Endodermal cell (in vitro differentiated cells): ENCODE results near the gene APOL4. TPM values are rescaled to one million over a fixed set of nuclear protein-coding genes. Genes with fewer than 3 reads are reported as not detected.

ENCODE experiments used
- DNase-seq: peaks from one replicate; pipeline ENCODE4 v3.0.0-alpha.2; 2017
- H3K27ac ChIP-seq: 2 replicates; pipeline ENCODE4 v1.5.1; 2013; ENCODE audit warnings: mild to moderate bottlenecking, low read depth, low read length, moderate library complexity
- H3K27me3 ChIP-seq: 2 replicates; pipeline ENCODE4 v1.6.1; 2013; ENCODE audit warnings: mild to moderate bottlenecking, low read length, moderate library complexity; ENCODE audit not compliant: insufficient read depth, control insufficient read depth, poor library complexity, severe bottlenecking
- H3K36me3 ChIP-seq: 2 replicates; pipeline ENCODE4 v1.7.0; 2013; ENCODE audit warnings: mild to moderate bottlenecking, low read length, moderate library complexity; ENCODE audit not compliant: control insufficient read depth, insufficient read depth
- H3K4me1 ChIP-seq: one replicate; pipeline ENCODE4 v1.7.0; 2013; ENCODE audit warnings: low read length; ENCODE audit not compliant: control insufficient read depth, insufficient read depth
- H3K4me3 ChIP-seq: 2 replicates; pipeline ENCODE4 v1.5.1; 2013; ENCODE audit warnings: mild to moderate bottlenecking, low read length, moderate library complexity
- H3K9ac ChIP-seq: 2 replicates; pipeline ENCODE4 v1.6.1; 2013; ENCODE audit warnings: mild to moderate bottlenecking, low read length, moderate library complexity; ENCODE audit not compliant: poor library complexity, severe bottlenecking; ENCODE audit errors: extremely low read depth
- H3K9me3 ChIP-seq: 2 replicates; pipeline ENCODE4 v1.6.1; 2013; ENCODE audit warnings: mild to moderate bottlenecking, low read length, moderate library complexity; ENCODE audit not compliant: control insufficient read depth
- H3K27ac Mint-ChIP-seq: 2 replicates; pipeline ENCODE4 v1.8.0; 2020; ENCODE audit warnings: mixed read lengths
- H3K27me3 Mint-ChIP-seq: 2 replicates; pipeline ENCODE4 v1.8.0; 2021; ENCODE audit warnings: mild to moderate bottlenecking, mixed read lengths; ENCODE audit not compliant: insufficient read depth
- H3K36me3 Mint-ChIP-seq: 2 replicates; pipeline ENCODE4 v1.8.0; 2020; ENCODE audit warnings: low read depth, mixed read lengths
- H3K4me1 Mint-ChIP-seq: 2 replicates; pipeline ENCODE4 v1.8.0; 2020; ENCODE audit warnings: mixed read lengths
- H3K4me3 Mint-ChIP-seq: 2 replicates; pipeline ENCODE4 v1.8.0; 2020; ENCODE audit warnings: mild to moderate bottlenecking, moderate library complexity, mixed read lengths
- H3K9me3 Mint-ChIP-seq: 2 replicates; pipeline ENCODE4 v1.8.0; 2020; ENCODE audit warnings: mild to moderate bottlenecking, mixed read lengths
- WGBS, 2 experiments: methylation state at CpG; one replicate each; pipeline versions ENCODE4 v1.1.5 to v1.1.7; 2013; ENCODE audit warnings: missing lambda C conversion rate in 2 of 2, mixed read lengths in 1 of 2; ENCODE audit not compliant: insufficient coverage in 1 of 2, insufficient read length in 1 of 2; 5-methylcytosine and 5-hydroxymethylcytosine counted together
- total RNA-seq, 2 donors: library from RNA; stranded (reverse); fragmentation: NEBNext Ultra II Directional in 1 of 2; extraction: Animal tissue kit (Norgen Biotek cat#: 25700) in 1 of 2; gene quantifications; 2 replicates in 1 of 2; 3 replicates in 1 of 2; pipeline ENCODE4 v1.2.1, GENCODE V29; 2021
- TF ChIP-seq, protein P1 (sequence below): fragments of 200-600 bp; sonication (generic); conservative IDR thresholded peaks from 2 replicates; pipeline ENCODE4 v1.5.0; 2021; ENCODE audit warnings: antibody characterized with exemption, mild to moderate bottlenecking

APOL4 gene
- total RNA-seq, 2 donors from 2014 or later = not detected

- Mint-ChIP-seq H3K4me3 (no peak overlapping the region), H3K36me3 (peaks cover 6% of the 10 kb centered on the region), H3K9me3 (peaks cover 20% of the 10 kb centered on the region), H3K27me3 (no peaks in the 10 kb centered on the region), H3K27ac (no peak overlapping the region), H3K4me1 (peaks cover 54% of the 10 kb centered on the region)
- no peak for DNase-seq
- Histone ChIP-seq H3K36me3 (no peaks in the 10 kb centered on the region), H3K4me3 (no peak overlapping the region), H3K4me1 (peaks cover 20% of the 10 kb centered on the region), H3K9ac (no peak overlapping the region), H3K27me3 (no peaks in the 10 kb centered on the region), H3K9me3 (peaks cover 30% of the 10 kb centered on the region), H3K27ac (no peak overlapping the region)
- WGBS, 2 experiments = 96 to 100% methylated on average over 2 of the region's 2 CpGs
- TF ChIP-seq, protein P1, sequence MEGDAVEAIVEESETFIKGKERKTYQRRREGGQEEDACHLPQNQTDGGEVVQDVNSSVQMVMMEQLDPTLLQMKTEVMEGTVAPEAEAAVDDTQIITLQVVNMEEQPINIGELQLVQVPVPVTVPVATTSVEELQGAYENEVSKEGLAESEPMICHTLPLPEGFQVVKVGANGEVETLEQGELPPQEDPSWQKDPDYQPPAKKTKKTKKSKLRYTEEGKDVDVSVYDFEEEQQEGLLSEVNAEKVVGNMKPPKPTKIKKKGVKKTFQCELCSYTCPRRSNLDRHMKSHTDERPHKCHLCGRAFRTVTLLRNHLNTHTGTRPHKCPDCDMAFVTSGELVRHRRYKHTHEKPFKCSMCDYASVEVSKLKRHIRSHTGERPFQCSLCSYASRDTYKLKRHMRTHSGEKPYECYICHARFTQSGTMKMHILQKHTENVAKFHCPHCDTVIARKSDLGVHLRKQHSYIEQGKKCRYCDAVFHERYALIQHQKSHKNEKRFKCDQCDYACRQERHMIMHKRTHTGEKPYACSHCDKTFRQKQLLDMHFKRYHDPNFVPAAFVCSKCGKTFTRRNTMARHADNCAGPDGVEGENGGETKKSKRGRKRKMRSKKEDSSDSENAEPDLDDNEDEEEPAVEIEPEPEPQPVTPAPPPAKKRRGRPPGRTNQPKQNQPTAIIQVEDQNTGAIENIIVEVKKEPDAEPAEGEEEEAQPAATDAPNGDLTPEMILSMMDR = no peak
These were observed 36.5 kb downstream of the APOL4 start for GRCh38 chr22:36165141-36165540.

DNA sequence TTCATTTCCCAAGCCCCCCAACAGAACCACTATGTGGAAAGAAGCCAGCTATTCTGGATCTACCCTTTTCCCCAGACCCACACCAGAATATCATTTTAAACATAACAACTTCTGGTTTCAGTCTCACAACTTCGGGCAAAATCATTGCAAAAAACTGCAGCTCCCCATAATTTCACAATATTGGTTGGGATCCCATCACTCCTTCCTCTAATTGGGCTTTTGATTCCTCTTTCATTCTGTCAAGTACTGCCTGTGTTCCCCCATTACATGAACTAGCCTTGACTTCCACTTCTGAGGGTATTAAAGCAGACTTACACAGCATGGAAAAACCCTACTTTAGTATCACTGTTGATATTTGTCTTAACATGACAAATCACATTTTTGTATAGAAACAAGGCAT lies 37.0 kb downstream of the APOL4 start:
- H3K4me3 Mint-ChIP-seq = no peak overlapping the region
- H3K36me3 Mint-ChIP-seq = peaks cover 4% of the 10 kb centered on the region
- H3K27me3 Mint-ChIP-seq = no peaks in the 10 kb centered on the region
- H3K9me3 Mint-ChIP-seq = peaks cover 15% of the 10 kb centered on the region
- Histone ChIP-seq H3K4me1 (peaks cover 20% of the 10 kb centered on the region), H3K27ac (no peak overlapping the region), H3K36me3 (no peaks in the 10 kb centered on the region), H3K27me3 (no peaks in the 10 kb centered on the region), H3K9ac (no peak overlapping the region), H3K4me3 (no peak overlapping the region), H3K9me3 (peaks cover 24% of the 10 kb centered on the region)
- H3K4me1 Mint-ChIP-seq = peaks cover 55% of the 10 kb centered on the region
- H3K27ac Mint-ChIP-seq = no peak overlapping the region
- WGBS, 2 experiments = 94 to 100% methylated on average over 1 of the region's 1 CpG
- DNase-seq = no peak
- TF ChIP-seq, protein P1 = no peak

DNA sequence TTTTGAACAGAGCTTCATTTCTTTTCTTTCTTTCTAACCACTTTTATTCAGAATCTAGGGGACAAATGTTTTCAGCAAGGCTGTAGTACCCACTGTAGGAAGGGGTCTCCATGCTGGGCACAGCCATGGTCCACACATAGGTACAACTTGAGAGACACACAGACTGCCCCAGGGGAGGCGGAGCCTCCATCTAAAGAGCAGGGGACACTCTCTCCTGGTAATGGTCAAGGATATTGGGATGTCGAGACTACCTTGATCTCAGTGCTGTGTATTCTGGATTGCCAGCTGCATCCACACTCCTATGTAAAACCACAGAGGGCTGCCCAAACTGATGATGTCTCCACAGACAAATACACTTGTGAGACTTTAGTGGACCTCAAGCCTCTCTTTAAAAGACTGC lies 38.1 kb downstream of the APOL4 start:
- H3K36me3 ChIP-seq = no peaks in the 10 kb centered on the region
- TF ChIP-seq, protein P1 = no peak
- H3K4me3 Mint-ChIP-seq = no peak overlapping the region
- peaks cover 5% of the 10 kb centered on the region for H3K9me3 Mint-ChIP-seq
- H3K27me3 Mint-ChIP-seq = no peaks in the 10 kb centered on the region
- no peak overlapping the region for H3K9ac ChIP-seq
- peak overlapping the region; percentile 65 for H3K27ac Mint-ChIP-seq
- DNase-seq = no peak
- no peaks in the 10 kb centered on the region for H3K27me3 ChIP-seq
- no peaks in the 10 kb centered on the region for H3K36me3 Mint-ChIP-seq
- H3K9me3 ChIP-seq = peaks cover 13% of the 10 kb centered on the region
- no peak overlapping the region for H3K27ac ChIP-seq
- WGBS, 2 experiments = 88% methylated on average over 2 of the region's 2 CpGs; no CpG with 5 or more reads in 1 of the 2 experiments
- H3K4me1 Mint-ChIP-seq = peaks cover 64% of the 10 kb centered on the region
- H3K4me3 ChIP-seq = no peak overlapping the region
- H3K4me1 ChIP-seq = peaks cover 20% of the 10 kb centered on the region
